NCI-H1048 (cell line): Measurements from ENCODE around the gene ZCCHC7.
"Not testable (repeated sequence)": the region's sequence is repeated elsewhere in the genome, so short reads cannot be mapped to it uniquely, and the experiment has no call there.

Experiments
- DNase-seq: peaks from one replicate; lab custom pipeline; 2025; lab: John Stamatoyannopoulos, UW

The ZCCHC7 gene

GRCh38 chr9:37120843-37121335 lies 515 bp downstream of the ZCCHC7 start:
- DNase-seq, result not testable (repeated sequence)

GRCh38 chr9:37121881-37122280 lies 1.5 kb downstream of the ZCCHC7 start:
- DNase-seq, result no peak

GRCh38 chr9:37126214-37126788 lies 5.9 kb downstream of the ZCCHC7 start:
- DNase-seq, result no peak

GRCh38 chr9:37127018-37127417 lies 6.6 kb downstream of the ZCCHC7 start:
- no peak for DNase-seq

- no peak for DNase-seq
Observed at GRCh38 chr9:37128051-37128450, 7.7 kb downstream of the ZCCHC7 start.

GRCh38 chr9:37134166-37134565 lies 13.8 kb downstream of the ZCCHC7 start:
- DNase-seq, result no peak

GRCh38 chr9:37141015-37141414 lies 20.6 kb downstream of the ZCCHC7 start:
- no peak for DNase-seq

GRCh38 chr9:37144762-37145161 lies 24.4 kb downstream of the ZCCHC7 start:
- no peak for DNase-seq

GRCh38 chr9:37146410-37146809 lies 26.0 kb downstream of the ZCCHC7 start:
- no peak for DNase-seq

- DNase-seq, result no peak
Observed at GRCh38 chr9:37148181-37148580, 27.8 kb downstream of the ZCCHC7 start.

- no peak for DNase-seq
Observed at GRCh38 chr9:37149666-37150308, 29.4 kb downstream of the ZCCHC7 start.

- DNase-seq, result no peak
Observed at GRCh38 chr9:37150415-37150814, 30.0 kb downstream of the ZCCHC7 start.

- DNase-seq, result no peak
Observed at GRCh38 chr9:37151812-37152211, 31.4 kb downstream of the ZCCHC7 start.

- no peak for DNase-seq
Observed at GRCh38 chr9:37152365-37152764, 32.0 kb downstream of the ZCCHC7 start.

GRCh38 chr9:37155601-37156000 lies 35.2 kb downstream of the ZCCHC7 start:
- DNase-seq, result no peak

- no peak for DNase-seq
Observed at GRCh38 chr9:37156205-37156604, 35.8 kb downstream of the ZCCHC7 start.

- no peak for DNase-seq
Observed at GRCh38 chr9:37156781-37157356, 36.5 kb downstream of the ZCCHC7 start.

- no peak for DNase-seq
Observed at GRCh38 chr9:37157726-37158377, 37.5 kb downstream of the ZCCHC7 start.

GRCh38 chr9:37163299-37163698 lies 42.9 kb downstream of the ZCCHC7 start:
- no peak for DNase-seq

- not testable (repeated sequence) for DNase-seq
Observed at GRCh38 chr9:37164335-37164734, 44.0 kb downstream of the ZCCHC7 start.

- no peak for DNase-seq
Observed at GRCh38 chr9:37165644-37166043, 45.3 kb downstream of the ZCCHC7 start.

- DNase-seq, result no peak
Observed at GRCh38 chr9:37167456-37168047, 47.2 kb downstream of the ZCCHC7 start.

GRCh38 chr9:37172557-37172956 lies 52.2 kb downstream of the ZCCHC7 start:
- no peak for DNase-seq
